Lower leg skin (tissue), 3 donors: ENCODE results near the gene GPR4.

Source experiments
- POLR2A ChIP-seq, 2 donors: fragments of 450-650 bp; IDR thresholded peaks; one replicate each; pipeline ENCODE4 v1.6.1; 2016 to 2017; ENCODE audit warnings: antibody characterized with exemption in 2 of 2, mild to moderate bottlenecking in 1 of 2, moderate library complexity in 1 of 2
- TF ChIP-seq, protein P1 (sequence below), 3 donors: fragments of 450-650 bp; IDR thresholded peaks; one replicate each; pipeline ENCODE4 v1.5.1; 2016; ENCODE audit warnings: antibody characterized with exemption in 3 of 3, mild to moderate bottlenecking in 3 of 3, moderate library complexity in 2 of 3

DNA sequence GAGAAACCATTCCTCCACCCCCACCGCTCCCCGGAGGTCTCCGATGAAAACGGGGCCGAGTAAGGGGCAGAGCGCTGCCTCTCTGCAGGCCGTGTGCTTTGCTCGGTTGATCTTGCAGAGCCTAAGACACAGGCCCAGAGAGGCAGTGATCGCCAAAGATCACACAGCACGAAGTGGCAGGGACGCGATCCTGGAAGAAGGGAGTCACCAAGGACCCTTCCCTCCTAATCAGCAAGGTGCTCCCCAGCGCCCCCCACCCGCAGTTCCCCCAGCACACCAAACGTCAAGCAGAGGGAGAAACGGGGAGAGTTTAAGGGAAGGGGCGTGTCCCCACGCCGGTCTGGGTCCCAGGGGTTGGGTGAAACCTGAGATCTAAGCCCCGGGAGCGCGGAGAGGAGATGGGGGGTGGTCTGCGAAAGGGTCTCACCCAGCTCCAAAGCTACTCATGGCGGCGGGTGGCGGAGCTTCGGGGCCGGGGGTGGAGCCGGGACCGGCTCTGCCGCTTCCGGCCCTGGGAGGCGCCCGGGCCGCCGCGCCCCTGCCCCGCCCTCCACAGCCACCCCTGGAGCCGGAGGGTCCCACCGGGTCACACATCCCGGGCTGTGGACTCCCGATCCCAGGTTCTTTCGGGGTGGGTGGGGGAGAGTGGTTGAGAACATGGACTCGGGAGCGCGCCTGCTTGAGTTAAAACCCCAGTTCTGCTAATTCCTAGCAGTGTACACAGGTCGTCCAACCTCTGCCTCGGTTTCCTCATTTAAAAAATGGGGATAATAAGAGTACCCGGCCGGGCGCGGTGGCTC is 37.1 kb upstream of the GPR4 start, which contains the start of gene EML2:
- TF ChIP-seq, protein P1, sequence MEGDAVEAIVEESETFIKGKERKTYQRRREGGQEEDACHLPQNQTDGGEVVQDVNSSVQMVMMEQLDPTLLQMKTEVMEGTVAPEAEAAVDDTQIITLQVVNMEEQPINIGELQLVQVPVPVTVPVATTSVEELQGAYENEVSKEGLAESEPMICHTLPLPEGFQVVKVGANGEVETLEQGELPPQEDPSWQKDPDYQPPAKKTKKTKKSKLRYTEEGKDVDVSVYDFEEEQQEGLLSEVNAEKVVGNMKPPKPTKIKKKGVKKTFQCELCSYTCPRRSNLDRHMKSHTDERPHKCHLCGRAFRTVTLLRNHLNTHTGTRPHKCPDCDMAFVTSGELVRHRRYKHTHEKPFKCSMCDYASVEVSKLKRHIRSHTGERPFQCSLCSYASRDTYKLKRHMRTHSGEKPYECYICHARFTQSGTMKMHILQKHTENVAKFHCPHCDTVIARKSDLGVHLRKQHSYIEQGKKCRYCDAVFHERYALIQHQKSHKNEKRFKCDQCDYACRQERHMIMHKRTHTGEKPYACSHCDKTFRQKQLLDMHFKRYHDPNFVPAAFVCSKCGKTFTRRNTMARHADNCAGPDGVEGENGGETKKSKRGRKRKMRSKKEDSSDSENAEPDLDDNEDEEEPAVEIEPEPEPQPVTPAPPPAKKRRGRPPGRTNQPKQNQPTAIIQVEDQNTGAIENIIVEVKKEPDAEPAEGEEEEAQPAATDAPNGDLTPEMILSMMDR (IDR thresholded peaks at IDR 0.05), result no peak
- no peak for TF ChIP-seq POLR2A (IDR thresholded peaks at IDR 0.05)
